ENCODE measurements around the gene FHOD3. TPM values are rescaled to one million over a fixed set of nuclear protein-coding genes. Genes with fewer than 3 reads are reported as not detected.

FHOD3 gene
- total RNA-seq, result 84.5 TPM

DNA sequence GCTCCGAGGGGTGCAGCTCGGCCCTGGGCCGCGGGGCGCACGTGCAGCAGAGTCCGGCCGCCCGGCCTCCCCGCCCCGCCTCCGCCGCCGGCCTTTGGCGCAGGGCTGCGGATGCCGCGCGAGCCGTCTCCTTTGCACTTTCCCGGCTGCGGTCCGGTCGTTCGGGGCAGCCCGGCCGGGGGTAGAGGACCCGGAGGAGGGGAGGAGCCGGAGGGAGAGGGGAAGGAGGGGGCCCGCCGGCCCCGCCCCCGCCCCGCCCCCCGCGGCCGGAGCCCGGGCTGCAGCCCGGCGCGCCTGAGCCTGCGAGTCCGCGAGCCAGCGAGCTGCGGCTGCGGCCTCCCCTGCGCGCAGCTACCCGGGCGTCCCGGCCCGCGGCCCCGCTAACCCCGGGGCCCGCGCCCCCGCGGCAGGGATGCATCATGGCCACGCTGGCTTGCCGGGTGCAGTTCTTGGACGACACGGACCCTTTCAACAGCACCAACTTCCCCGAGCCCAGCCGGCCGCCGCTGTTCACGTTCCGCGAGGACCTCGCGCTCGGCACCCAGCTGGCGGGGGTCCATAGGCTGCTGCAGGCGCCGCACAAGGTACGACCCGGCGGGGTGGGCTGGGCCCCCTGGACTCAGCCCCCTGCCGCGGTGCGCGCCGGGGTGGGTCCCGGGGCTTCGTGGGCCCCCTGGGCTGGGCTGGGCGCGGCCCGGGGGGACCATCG, at the start of gene FHOD3:
FHOD3 (plus strand) TSS at position 297 of the 709 bp plus-strand sequence; CDS start at position 420, 123 bp downstream.

DNA sequence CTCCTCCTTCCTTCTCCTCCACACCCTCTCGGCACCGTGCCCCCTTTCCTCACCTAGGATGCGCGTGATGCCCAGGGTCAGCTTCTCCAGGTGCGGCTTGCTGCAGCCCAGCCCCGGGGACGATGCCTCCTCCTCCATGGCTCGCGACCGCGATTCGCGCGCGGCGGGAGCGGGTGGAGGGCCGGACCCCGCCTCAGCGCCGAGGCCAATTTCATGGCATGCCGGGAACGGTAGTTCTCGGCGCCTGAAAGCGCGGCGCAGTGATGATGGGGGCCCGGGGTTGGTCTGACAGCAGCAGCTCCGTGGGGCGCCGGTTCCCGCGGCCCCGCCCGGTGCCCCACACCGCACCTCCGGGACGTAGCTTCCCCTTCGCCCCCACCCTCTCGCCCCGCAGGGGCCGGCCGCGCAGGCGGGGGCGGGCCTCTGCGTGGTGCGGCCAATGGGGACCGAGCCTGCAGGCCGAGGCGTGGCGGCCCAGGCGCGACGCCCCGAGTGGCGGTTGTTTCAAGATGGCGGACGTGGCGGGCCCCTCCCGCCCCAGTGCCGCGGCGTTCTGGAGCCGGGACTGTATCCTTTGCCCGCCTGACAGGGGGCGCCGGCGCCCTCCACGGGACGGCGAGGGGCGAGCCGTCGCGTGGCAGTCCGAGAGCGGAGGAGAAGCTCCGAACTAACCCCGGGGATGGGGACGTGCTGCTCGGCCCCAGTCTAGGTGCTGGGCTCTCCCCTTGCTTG, 531.3 kb downstream of the FHOD3 start, which contains the start of the genes KIAA1328 and TPGS2:
KIAA1328 (plus strand) TSS at position 498 of the 732 bp plus-strand sequence; CDS start at position 510, 12 bp downstream.
TPGS2 (minus strand) TSS at position 373 of the 732 bp plus-strand sequence; CDS start at position 138, 235 bp downstream.

Other genes with a start within 250 kb of the FHOD3 start
- 137 TPM for gene RPRD1A, start 230.2 kb upstream of the FHOD3 start, total RNA-seq
- 200 TPM for gene SLC39A6, start 168.4 kb upstream of the FHOD3 start, total RNA-seq
- gene ELP2, start 167.8 kb upstream of the FHOD3 start, total RNA-seq, result 197 TPM
- 0.31 TPM for gene MOCOS, start 110.2 kb upstream of the FHOD3 start, total RNA-seq